HG02678 (cell line): ENCODE data around the gene LYSMD3.
"Not testable (repeated sequence)": the region's sequence is repeated elsewhere in the genome, so short reads cannot be mapped to it uniquely, and the experiment has no call there.

Experiments used
- ATAC-seq: cut with Tn5 transposase; IDR thresholded peaks from one replicate; pipeline ENCODE4 v1.9.1; 2021; ENCODE audit warnings: mild to moderate bottlenecking, moderate library complexity; ENCODE audit not compliant: unreplicated experiment

The LYSMD3 gene

GRCh38 chr5:90529194-90529938, at the start of gene LYSMD3:
LYSMD3 (minus strand) TSS chr5:90529584; CDS start chr5:90525289, 4,295 bp downstream.
- ATAC-seq = peak; percentile 88

- ATAC-seq = not testable (repeated sequence)
Measured at GRCh38 chr5:90576566-90576965, 47.2 kb upstream of the LYSMD3 start.

GRCh38 chr5:90575712-90576111, 46.3 kb upstream of the LYSMD3 start:
- ATAC-seq = no peak

- no peak for ATAC-seq
Measured at GRCh38 chr5:90571147-90571773, 41.9 kb upstream of the LYSMD3 start.

GRCh38 chr5:90570034-90570433, 40.6 kb upstream of the LYSMD3 start:
- no peak for ATAC-seq

GRCh38 chr5:90569084-90569483, 39.7 kb upstream of the LYSMD3 start:
- no peak for ATAC-seq

- ATAC-seq = no peak
Measured at GRCh38 chr5:90565491-90565890, 36.1 kb upstream of the LYSMD3 start.

GRCh38 chr5:90563108-90563507, 33.7 kb upstream of the LYSMD3 start:
- ATAC-seq = no peak

- no peak for ATAC-seq
Measured at GRCh38 chr5:90562341-90562740, 33.0 kb upstream of the LYSMD3 start.

- ATAC-seq = no peak
Measured at GRCh38 chr5:90561766-90562165, 32.4 kb upstream of the LYSMD3 start.

- no peak for ATAC-seq
Measured at GRCh38 chr5:90560771-90561170, 31.4 kb upstream of the LYSMD3 start.

GRCh38 chr5:90558344-90559192, 29.2 kb upstream of the LYSMD3 start, which contains the start of gene ADGRV1:
ADGRV1 (plus strand) TSS chr5:90558797; CDS start chr5:90558896, 99 bp downstream.
- no peak for ATAC-seq

- ATAC-seq = no peak
Measured at GRCh38 chr5:90557871-90558270, 28.5 kb upstream of the LYSMD3 start.

- no peak for ATAC-seq
Measured at GRCh38 chr5:90557391-90557790, 28.0 kb upstream of the LYSMD3 start.

- no peak for ATAC-seq
Measured at GRCh38 chr5:90555666-90556065, 26.3 kb upstream of the LYSMD3 start.

- ATAC-seq = no peak
Measured at GRCh38 chr5:90554358-90555006, 25.1 kb upstream of the LYSMD3 start.

- no peak for ATAC-seq
Measured at GRCh38 chr5:90553711-90554110, 24.3 kb upstream of the LYSMD3 start.

GRCh38 chr5:90551376-90551775, 22.0 kb upstream of the LYSMD3 start:
- no peak for ATAC-seq

GRCh38 chr5:90550963-90551362, 21.6 kb upstream of the LYSMD3 start:
- no peak for ATAC-seq

- no peak for ATAC-seq
Measured at GRCh38 chr5:90549729-90550275, 20.4 kb upstream of the LYSMD3 start.

- ATAC-seq = no peak
Measured at GRCh38 chr5:90549223-90549622, 19.8 kb upstream of the LYSMD3 start.
